SK-N-MC (cell line): ENCODE data around the gene ZNF135.
A peak's percentile ranks its signal among the peaks of the same experiment; 100 is the strongest.

Experiments
- DNase-seq: peaks from one replicate; pipeline ENCODE4 v3.0.0-alpha.2; 2011; ENCODE audit warnings: low read depth, low spot score
- H3K27ac ChIP-seq: fragments of 200-600 bp; sonication (generic); 2 replicates; pipeline ENCODE4 v1.5.1; 2016; ENCODE audit warnings: mixed run types
- H3K36me3 ChIP-seq: fragments of 200-600 bp; sonication (generic); 2 replicates; pipeline ENCODE4 v1.6.1; 2017; ENCODE audit warnings: antibody characterized with exemption, low read length, mixed read lengths; ENCODE audit not compliant: insufficient read depth
- H3K4me3 ChIP-seq: fragments of 200-600 bp; sonication (generic); 2 replicates; pipeline ENCODE4 v1.5.1; 2016
- H3K9ac ChIP-seq: fragments of 200-600 bp; sonication (generic); 2 replicates; pipeline ENCODE4 v1.8.0; 2017; ENCODE audit warnings: mixed run types, mixed read lengths; ENCODE audit not compliant: insufficient read length
- H3K9me3 ChIP-seq: fragments of 200-600 bp; sonication (generic); 2 replicates; pipeline ENCODE4 v1.6.1; 2017; ENCODE audit warnings: low read depth, mild to moderate bottlenecking, antibody characterized with exemption, low read length, moderate library complexity, mixed read lengths
- EZH2 ChIP-seq: fragments of 200-600 bp; sonication (generic); IDR thresholded peaks from one replicate; pipeline ENCODE4 v1.6.1; 2017; ENCODE audit warnings: antibody characterized with exemption
- FOXP2 ChIP-seq: optimal IDR thresholded peaks from 2 replicates; pipeline ENCODE3; 2011; ENCODE audit warnings: mild to moderate bottlenecking, moderate library complexity; ENCODE audit not compliant: insufficient read depth; ENCODE audit errors: extremely low read length, control extremely low read depth
- POLR2AphosphoS5 ChIP-seq: IDR thresholded peaks from 2 replicates; pipeline ENCODE4 v1.6.1; 2012; ENCODE audit warnings: mild to moderate bottlenecking, low read depth, low read length, borderline replicate concordance

Gene ZNF135

GRCh38 chr19:58097349-58097748 lies 38.3 kb downstream of the ZNF135 start:
- Histone ChIP-seq H3K36me3 (no peaks in the 10 kb centered on the region), H3K9me3 (peaks cover 6% of the 10 kb centered on the region; the same call in 1 of the 2 replicates), H3K9ac (no peak overlapping the region), H3K4me3 (peak overlapping the region; percentile 83), H3K27ac (no peak overlapping the region)
- DNase-seq = no peak
- TF ChIP-seq EZH2 (no peak), FOXP2 (no peak)

DNA sequence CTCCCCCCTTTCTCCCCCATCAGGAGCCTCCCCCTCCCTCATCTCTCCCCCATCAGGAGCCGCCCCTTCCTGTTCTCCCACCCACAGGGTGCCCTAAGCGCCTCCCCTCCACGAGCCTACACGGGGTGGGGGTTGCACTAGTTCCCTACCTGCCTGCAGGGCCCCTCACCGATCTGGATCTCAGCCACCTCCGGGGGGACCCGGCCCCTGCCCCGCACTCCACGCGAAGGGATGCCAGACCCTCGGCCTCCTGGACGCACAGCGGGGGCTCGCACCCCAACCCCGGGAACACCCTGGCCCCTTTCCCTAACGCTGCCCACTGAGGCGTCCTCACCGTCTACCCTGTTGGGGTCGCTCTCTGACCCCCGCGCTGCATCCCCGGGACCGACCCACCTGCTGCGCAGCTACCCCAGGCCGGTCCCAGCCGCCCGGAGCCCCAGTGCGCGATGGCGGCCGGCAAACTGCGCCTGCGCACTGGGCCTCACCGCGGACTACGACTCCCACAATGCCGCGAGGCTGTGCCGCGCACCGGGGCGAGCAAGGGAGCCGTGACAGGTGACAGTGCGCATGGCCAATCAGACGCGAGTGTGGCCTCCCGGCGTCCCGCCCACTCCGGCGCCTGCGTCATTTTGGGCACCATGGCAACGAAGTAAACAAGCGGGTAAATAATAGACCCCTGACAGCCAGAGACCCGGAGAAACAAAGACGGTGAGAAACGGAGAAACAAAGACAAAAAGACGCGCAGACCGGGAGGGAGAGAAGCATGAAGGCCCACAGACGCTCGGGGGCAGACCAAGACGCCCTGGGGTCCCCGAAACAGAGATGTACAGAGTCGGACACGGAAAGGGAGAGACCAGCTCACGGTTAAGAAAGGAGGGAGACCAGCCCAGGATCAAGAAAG lies 38.9 kb downstream of the ZNF135 start, which contains the start of gene ZSCAN18:
ZSCAN18 (minus strand) TSS at position 451 of the 901 bp plus-strand sequence. CDS start 7,964 bp downstream, outside the sequence.
- Histone ChIP-seq H3K4me3 (peak within 1 kb of the TSS; percentile 83), H3K9me3 (peaks cover 6% of the 10 kb centered on the region; the same call in 1 of the 2 replicates), H3K27ac (no peak within 1 kb of the TSS), H3K9ac (peak within 1 kb of the TSS; percentile 65), H3K36me3 (no peaks in the 10 kb centered on the region)
- DNase-seq = peak; percentile 24
- TF ChIP-seq FOXP2 (peak; percentile 91), EZH2 (no peak), POLR2AphosphoS5 (peak; percentile 29; the same call in 1 of the 2 replicates)

DNA sequence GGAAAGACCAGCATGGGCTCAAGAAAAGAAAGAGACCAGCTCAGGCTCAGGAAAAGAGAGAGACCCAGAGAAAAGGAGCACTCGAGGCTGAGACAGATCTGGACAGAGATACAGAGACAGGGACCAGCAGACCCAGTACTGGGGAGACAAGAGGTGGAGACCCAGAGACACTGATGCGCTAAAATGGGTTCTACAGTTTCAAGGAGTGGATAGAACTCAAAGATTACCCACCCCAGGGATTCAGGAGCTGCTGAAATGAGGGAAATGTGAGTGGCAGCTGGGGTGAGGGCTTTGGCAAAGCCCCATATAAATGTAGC lies 39.6 kb downstream of the ZNF135 start:
- H3K27ac ChIP-seq = no peak overlapping the region
- no peak overlapping the region for H3K9ac ChIP-seq
- H3K9me3 ChIP-seq = peaks cover 6% of the 10 kb centered on the region; the same call in 1 of the 2 replicates

GRCh38 chr19:58107778-58108545 lies 48.9 kb downstream of the ZNF135 start:
- no peak overlapping the region for H3K4me3 ChIP-seq
- H3K9ac ChIP-seq = no peak overlapping the region
- no peak for DNase-seq
- H3K27ac ChIP-seq = no peak overlapping the region
- no peak for TF ChIP-seq POLR2AphosphoS5
- TF ChIP-seq EZH2 = no peak
- no peak for TF ChIP-seq FOXP2
- no peaks in the 10 kb centered on the region for H3K36me3 ChIP-seq
- H3K9me3 ChIP-seq = 0 out of 2 replicates have a peak, but pooled peaks cover 6% of the 10 kb centered on the region

More for the DNA sequence above, 39.6 kb downstream of the ZNF135 start:
- TF ChIP-seq FOXP2 = no peak
- TF ChIP-seq POLR2AphosphoS5 = no peak
- no peak for TF ChIP-seq EZH2
- Histone ChIP-seq H3K4me3 (peak overlapping the region; percentile 83), H3K36me3 (no peaks in the 10 kb centered on the region)
- DNase-seq = no peak

DNA sequence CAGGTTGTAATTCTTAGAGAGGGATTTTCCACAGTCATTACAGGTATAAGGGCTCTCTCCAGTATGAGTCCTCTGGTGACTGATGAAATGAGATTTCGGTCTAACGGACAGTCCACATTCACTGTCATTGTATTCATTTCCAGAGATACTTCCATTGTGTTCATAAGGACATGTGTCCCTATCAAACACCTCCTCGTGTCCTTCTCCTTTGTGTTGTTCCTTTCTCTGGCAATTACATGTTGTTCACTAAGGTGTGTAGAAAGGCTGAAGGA lies 49.4 kb downstream of the ZNF135 start:
- TF ChIP-seq POLR2AphosphoS5 (no peak), EZH2 (no peak), FOXP2 (no peak)
- DNase-seq = no peak
- H3K9me3 ChIP-seq = 0 out of 2 replicates have a peak, but pooled peaks cover 6% of the 10 kb centered on the region
- H3K27ac ChIP-seq = no peak overlapping the region
- no peaks in the 10 kb centered on the region for H3K36me3 ChIP-seq
- H3K4me3 ChIP-seq = no peak overlapping the region
- no peak overlapping the region for H3K9ac ChIP-seq

GRCh38 chr19:58117841-58118575 lies 58.9 kb downstream of the ZNF135 start:
- Histone ChIP-seq H3K9me3 (peaks cover 6% of the 10 kb centered on the region; the same call in 1 of the 2 replicates), H3K4me3 (no peak overlapping the region), H3K9ac (no peak overlapping the region), H3K36me3 (no peaks in the 10 kb centered on the region), H3K27ac (no peak overlapping the region)
- DNase-seq = no peak
- TF ChIP-seq POLR2AphosphoS5 = no peak
- TF ChIP-seq FOXP2 = no peak
- no peak for TF ChIP-seq EZH2

- TF ChIP-seq EZH2 = no peak
- TF ChIP-seq POLR2AphosphoS5 = no peak
- DNase-seq = no peak
- Histone ChIP-seq H3K9me3 (peaks cover 6% of the 10 kb centered on the region; the same call in 1 of the 2 replicates), H3K36me3 (no peaks in the 10 kb centered on the region), H3K27ac (no peak overlapping the region), H3K9ac (no peak overlapping the region), H3K4me3 (no peak overlapping the region)
Observed at GRCh38 chr19:58118979-58119733, 60.1 kb downstream of the ZNF135 start.
